Esophagus muscularis mucosa (tissue), 4 donors: ENCODE data around the gene KNSTRN. TPM values are rescaled to one million over a fixed set of nuclear protein-coding genes. Genes with fewer than 3 reads are reported as not detected.
A peak's percentile ranks its signal among the peaks of the same experiment; 100 is the strongest.

Experiments
- DNase-seq: peaks from one replicate; pipeline ENCODE4 v3.0.0-alpha.2; 2017; ENCODE audit errors: extremely low spot score
- H3K27ac ChIP-seq, 4 donors: fragments of 200-600 bp; sonication (generic); replicated peaks in 1 of 4; 1 replicate in 3 of 4; 2 replicates in 1 of 4; pipeline ENCODE4 v1.5.1; 2016 to 2019; ENCODE audit warnings: mild to moderate bottlenecking in 1 of 4
- H3K27me3 ChIP-seq, 4 donors: fragments of 200-600 bp; sonication (generic); one replicate each; pipeline versions ENCODE4 v1.5.1 to v1.6.0; 2016 to 2019
- H3K36me3 ChIP-seq, 4 donors: fragments of 200-600 bp; sonication (generic); one replicate each; pipeline ENCODE4 v1.5.1; 2016 to 2019
- H3K4me1 ChIP-seq, 4 donors: fragments of 200-600 bp; sonication (generic); one replicate each; pipeline ENCODE4 v1.5.1; 2016 to 2019
- H3K4me3 ChIP-seq, 4 donors: fragments of 200-600 bp; sonication (generic); 1 replicate in 2 of 4; 2 replicates in 2 of 4; pipeline ENCODE4 v1.5.1; 2016 to 2019; ENCODE audit warnings: mild to moderate bottlenecking in 4 of 4, moderate library complexity in 1 of 4
- H3K9me3 ChIP-seq, 4 donors: fragments of 200-600 bp; sonication (generic); 1 replicate in 3 of 4; 2 replicates in 1 of 4; pipeline ENCODE4 v1.5.1; 2016 to 2019
- EP300 ChIP-seq: sonication (generic); formaldehyde crosslinking; IDR thresholded peaks from one replicate; pipeline ENCODE4 v1.6.1; 2017; ENCODE audit warnings: antibody characterized with exemption
- POLR2A ChIP-seq: fragments of 450-650 bp; IDR thresholded peaks from one replicate; pipeline ENCODE4 v1.6.1; 2017; ENCODE audit warnings: antibody characterized with exemption, moderate library complexity, mild to moderate bottlenecking, low read depth
- POLR2AphosphoS5 ChIP-seq, 2 donors: sonication (generic); formaldehyde crosslinking; IDR thresholded peaks; one replicate each; pipeline ENCODE4 v1.6.1; 2017; ENCODE audit warnings: antibody characterized with exemption in 2 of 2
- WGBS: methylation state at CpG from one replicate; pipeline ENCODE4 v1.1.5; 2018; 5-methylcytosine and 5-hydroxymethylcytosine counted together
- intact Hi-C: fragments of 100-400 bp; cut with DNase I; formaldehyde crosslinking; loops from one replicate; pipeline ENCODE4 v1.15.1; 2023
- total RNA-seq, 4 donors: library from RNA; depleted of rRNA; stranded (reverse); fragments of >200 nt; gene quantifications; one replicate each; pipeline versions ENCODE4 v1.1.0 to v1.2.1, GENCODE V29; 2016
- TF ChIP-seq, protein P1 (sequence below), 3 experiments: fragments of 200-600 bp in 2 of 3; fragments of 450-650 bp in 1 of 3; sonication (generic) in 2 of 3; IDR thresholded peaks; one replicate each; pipeline ENCODE4 v1.5.1; 2017 to 2019; ENCODE audit warnings: antibody characterized with exemption in 3 of 3, mild to moderate bottlenecking in 2 of 3, moderate library complexity in 1 of 3

The KNSTRN gene
- total RNA-seq, 4 donors from 2014 or later = 4.6 to 15.6 (median 6.4) TPM

- 31% methylated on average over 24 of the region's 91 CpGs for WGBS
- no peaks in the 10 kb centered on the region for H3K27me3 ChIP-seq
- no peak for DNase-seq
- H3K27ac ChIP-seq = peak overlapping the region in 2 of 4 donors; percentile 28 to 48
- H3K36me3 ChIP-seq = no peaks in the 10 kb centered on the region
- intact Hi-C loops = loop anchor here (1.0 to 5.0 kb wide), 2 partner anchors 46 to 54 kb away; partner anchors contain the start of gene INAFM2
- peaks cover 19 to 25% (median 21%) of the 10 kb centered on the region in 4 donors for H3K4me1 ChIP-seq
- H3K4me3 ChIP-seq = peak overlapping the region; percentile 44 to 54 (median 50)
- TF ChIP-seq POLR2AphosphoS5 (IDR thresholded peaks at IDR 0.05) = peak in 1 of 2 donors; percentile 72
- no peak for TF ChIP-seq POLR2A
- TF ChIP-seq, protein P1, sequence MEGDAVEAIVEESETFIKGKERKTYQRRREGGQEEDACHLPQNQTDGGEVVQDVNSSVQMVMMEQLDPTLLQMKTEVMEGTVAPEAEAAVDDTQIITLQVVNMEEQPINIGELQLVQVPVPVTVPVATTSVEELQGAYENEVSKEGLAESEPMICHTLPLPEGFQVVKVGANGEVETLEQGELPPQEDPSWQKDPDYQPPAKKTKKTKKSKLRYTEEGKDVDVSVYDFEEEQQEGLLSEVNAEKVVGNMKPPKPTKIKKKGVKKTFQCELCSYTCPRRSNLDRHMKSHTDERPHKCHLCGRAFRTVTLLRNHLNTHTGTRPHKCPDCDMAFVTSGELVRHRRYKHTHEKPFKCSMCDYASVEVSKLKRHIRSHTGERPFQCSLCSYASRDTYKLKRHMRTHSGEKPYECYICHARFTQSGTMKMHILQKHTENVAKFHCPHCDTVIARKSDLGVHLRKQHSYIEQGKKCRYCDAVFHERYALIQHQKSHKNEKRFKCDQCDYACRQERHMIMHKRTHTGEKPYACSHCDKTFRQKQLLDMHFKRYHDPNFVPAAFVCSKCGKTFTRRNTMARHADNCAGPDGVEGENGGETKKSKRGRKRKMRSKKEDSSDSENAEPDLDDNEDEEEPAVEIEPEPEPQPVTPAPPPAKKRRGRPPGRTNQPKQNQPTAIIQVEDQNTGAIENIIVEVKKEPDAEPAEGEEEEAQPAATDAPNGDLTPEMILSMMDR (IDR thresholded peaks at IDR 0.05) = peak; percentile 88 to 94 (median 94)
- no peaks in the 10 kb centered on the region for H3K9me3 ChIP-seq
These were observed 14.6 kb upstream of the KNSTRN start for GRCh38 chr15:40367686-40368611.

GRCh38 chr15:40368719-40369473 is 13.6 kb upstream of the KNSTRN start:
- 92% methylated on average over 21 of the region's 24 CpGs for WGBS
- TF ChIP-seq POLR2A (no peak), POLR2AphosphoS5 (IDR thresholded peaks at IDR 0.05) (no peak), EP300 (no peak)
- TF ChIP-seq, protein P1 (IDR thresholded peaks at IDR 0.05) = no peak
- Histone ChIP-seq H3K27ac (no peak overlapping the region), H3K4me3 (no peak overlapping the region), H3K9me3 (no peaks in the 10 kb centered on the region), H3K27me3 (no peaks in the 10 kb centered on the region), H3K36me3 (no peaks in the 10 kb centered on the region), H3K4me1 (peaks cover 19 to 25% (median 21%) of the 10 kb centered on the region in 4 donors)
- DNase-seq = no peak
- intact Hi-C loops = loop anchor here (1.0 to 5.0 kb wide), 2 partner anchors 47 to 53 kb away; partner anchors contain the start of gene INAFM2

- no peak for DNase-seq
- H3K9me3 ChIP-seq = no peaks in the 10 kb centered on the region
- H3K4me1 ChIP-seq = peaks cover 19 to 25% (median 21%) of the 10 kb centered on the region in 4 donors
- H3K36me3 ChIP-seq = no peaks in the 10 kb centered on the region
- intact Hi-C loops = loop anchor here (5.0 kb wide), 1 partner anchor 47 kb away; the partner anchor contains the start of gene INAFM2
- no peaks in the 10 kb centered on the region for H3K27me3 ChIP-seq
- H3K27ac ChIP-seq = no peak overlapping the region
- WGBS = 93% methylated on average over 8 of the region's 10 CpGs
- TF ChIP-seq EP300 (no peak), POLR2A (no peak), POLR2AphosphoS5 (IDR thresholded peaks at IDR 0.05) (no peak)
- TF ChIP-seq, protein P1 (IDR thresholded peaks at IDR 0.05) = no peak
- H3K4me3 ChIP-seq = no peak overlapping the region
These were observed 13.0 kb upstream of the KNSTRN start for GRCh38 chr15:40369474-40369869.

GRCh38 chr15:40369971-40370370 is 12.6 kb upstream of the KNSTRN start:
- intact Hi-C loops = loop anchor here (5.0 kb wide), 1 partner anchor 48 kb away; the partner anchor contains the start of gene INAFM2
- no peak for DNase-seq
- no peaks in the 10 kb centered on the region for H3K9me3 ChIP-seq

More at GRCh38 chr15:40369971-40370370, 12.6 kb upstream of the KNSTRN start:
- Histone ChIP-seq H3K36me3 (no peaks in the 10 kb centered on the region), H3K4me1 (peaks cover 19 to 25% (median 21%) of the 10 kb centered on the region in 4 donors), H3K4me3 (no peak overlapping the region), H3K27ac (no peak overlapping the region), H3K27me3 (no peaks in the 10 kb centered on the region)
- WGBS = no CpG with 5 or more reads among the region's 13 CpGs
- TF ChIP-seq POLR2AphosphoS5 (IDR thresholded peaks at IDR 0.05) = no peak
- TF ChIP-seq, protein P1 (IDR thresholded peaks at IDR 0.05) = no peak
- no peak for TF ChIP-seq POLR2A
- TF ChIP-seq EP300 = no peak
